CD14-positive monocyte (primary cell): ENCODE results near the gene IL22RA1. TPM values are rescaled to one million over a fixed set of nuclear protein-coding genes. Genes with fewer than 3 reads are reported as not detected.

Experiments
- DNase-seq, 3 donors: peaks; one replicate each; pipeline ENCODE4 v3.0.0-alpha.2; 2011 to 2022
- H2AFZ ChIP-seq: 2 replicates; pipeline ENCODE4 v1.6.0; 2012; ENCODE audit warnings: mild to moderate bottlenecking, low read depth, low read length, inconsistent platforms; ENCODE audit not compliant: insufficient read depth, poor library complexity, severe bottlenecking
- H3K27ac ChIP-seq, 2 donors: 1 replicate in 1 of 2; 2 replicates in 1 of 2; pipeline ENCODE4 v1.5.1; 2012 to 2013; ENCODE audit warnings: low read length in 2 of 2, control low read depth in 1 of 2, inconsistent platforms in 1 of 2, low read depth in 1 of 2, mild to moderate bottlenecking in 1 of 2
- H3K27me3 ChIP-seq, 2 donors: one replicate each; pipeline versions ENCODE4 v1.6.0 to v1.6.1; 2011 to 2013; ENCODE audit warnings: low read length in 2 of 2; ENCODE audit not compliant: control insufficient read depth in 2 of 2, insufficient read depth in 2 of 2
- H3K36me3 ChIP-seq, 2 donors: replicated peaks in 1 of 2; 1 replicate in 1 of 2; 2 replicates in 1 of 2; pipeline versions ENCODE4 v1.5.1 to v1.6.1; 2012 to 2013; ENCODE audit warnings: low read length in 2 of 2, control low read depth in 1 of 2, inconsistent platforms in 1 of 2, mild to moderate bottlenecking in 1 of 2; ENCODE audit not compliant: insufficient read depth in 2 of 2, control insufficient read depth in 1 of 2
- H3K4me1 ChIP-seq, 2 donors: 1 replicate in 1 of 2; 2 replicates in 1 of 2; pipeline versions ENCODE4 v1.5.1 to v1.6.1; 2012 to 2013; ENCODE audit warnings: low read length in 2 of 2, control low read depth in 1 of 2, inconsistent platforms in 1 of 2, mild to moderate bottlenecking in 1 of 2, moderate library complexity in 1 of 2; ENCODE audit not compliant: insufficient read depth in 2 of 2, control insufficient read depth in 1 of 2
- H3K4me2 ChIP-seq: replicated peaks from 2 replicates; pipeline ENCODE3; 2012; ENCODE audit warnings: low read length, moderate library complexity, mild to moderate bottlenecking; ENCODE audit not compliant: poor library complexity, severe bottlenecking; ENCODE audit errors: extremely low read depth
- H3K4me3 ChIP-seq, 3 experiments: fragments of 200-600 bp in 1 of 3; sonication (generic) in 1 of 3; replicated peaks in 1 of 3; 1 replicate in 2 of 3; 2 replicates in 1 of 3; pipeline ENCODE4 v1.5.1; 2011 to 2013; ENCODE audit warnings: low read length in 3 of 3, mild to moderate bottlenecking in 3 of 3, control low read depth in 2 of 3, low read depth in 2 of 3, inconsistent platforms in 1 of 3, moderate library complexity in 1 of 3
- H3K79me2 ChIP-seq: 2 replicates; pipeline ENCODE4 v1.6.0; 2012; ENCODE audit warnings: mild to moderate bottlenecking, control low read depth, inconsistent platforms, low read length, moderate library complexity; ENCODE audit not compliant: insufficient read depth
- H3K9ac ChIP-seq: 2 replicates; pipeline ENCODE4 v1.6.0; 2017; ENCODE audit warnings: low read length, mild to moderate bottlenecking; ENCODE audit not compliant: insufficient read depth, poor library complexity, severe bottlenecking
- H3K9me3 ChIP-seq, 2 donors: replicated peaks in 1 of 2; 1 replicate in 1 of 2; 2 replicates in 1 of 2; pipeline versions ENCODE4 v1.5.1 to v1.6.1; 2012 to 2013; ENCODE audit warnings: low read length in 2 of 2, control low read depth in 1 of 2; ENCODE audit not compliant: control insufficient read depth in 1 of 2, insufficient read depth in 1 of 2
- H4K20me1 ChIP-seq: 2 replicates; pipeline ENCODE4 v1.6.0; 2012; ENCODE audit warnings: mild to moderate bottlenecking, low read length, control low read depth, moderate library complexity; ENCODE audit not compliant: insufficient read depth
- H3K27ac Mint-ChIP-seq, 7 donors: one replicate each; pipeline ENCODE4 v1.8.0; 2020; ENCODE audit warnings: mild to moderate bottlenecking in 7 of 7, mixed read lengths in 7 of 7, moderate library complexity in 6 of 7, inconsistent platforms in 2 of 7
- H3K27me3 Mint-ChIP-seq, 3 donors: one replicate each; pipeline ENCODE4 v1.8.0; 2021 to 2022; ENCODE audit warnings: low read depth in 3 of 3, mild to moderate bottlenecking in 3 of 3, mixed read lengths in 3 of 3, moderate library complexity in 3 of 3, inconsistent platforms in 1 of 3
- H3K36me3 Mint-ChIP-seq, 2 donors: one replicate each; pipeline ENCODE4 v1.8.0; 2020; ENCODE audit warnings: mixed read lengths in 2 of 2, inconsistent platforms in 1 of 2, mild to moderate bottlenecking in 1 of 2
- H3K4me1 Mint-ChIP-seq: one replicate; pipeline ENCODE4 v1.8.0; 2020; ENCODE audit warnings: mild to moderate bottlenecking, mixed read lengths
- H3K4me3 Mint-ChIP-seq, 2 donors: one replicate each; pipeline ENCODE4 v1.8.0; 2020; ENCODE audit warnings: mild to moderate bottlenecking in 2 of 2, mixed read lengths in 2 of 2, moderate library complexity in 1 of 2
- H3K9me3 Mint-ChIP-seq, 7 donors: one replicate each; pipeline ENCODE4 v1.8.0; 2020 to 2022; ENCODE audit warnings: mixed read lengths in 7 of 7, mild to moderate bottlenecking in 6 of 7, moderate library complexity in 6 of 7, inconsistent platforms in 2 of 7
- CTCF ChIP-seq: fragments of 200-600 bp; IDR thresholded peaks from one replicate; pipeline ENCODE4 v1.8.0; 2022; ENCODE audit warnings: antibody characterized with exemption, mild to moderate bottlenecking
- WGBS: methylation state at CpG from one replicate; pipeline ENCODE4 v1.1.5; 2013; ENCODE audit warnings: missing lambda C conversion rate; ENCODE audit not compliant: insufficient coverage; 5-methylcytosine and 5-hydroxymethylcytosine counted together
- intact Hi-C, 2 donors: fragments of 100-400 bp; cut with micrococcal nuclease; formaldehyde crosslinking; loops; one replicate each; pipeline versions ENCODE4 v1.15.0 to v1.15.1; 2023
- polyA plus RNA-seq, 3 donors: library from polyadenylated mRNA; depleted of rRNA in 1 of 3; unstranded in 2 of 3; stranded (reverse) in 1 of 3; fragments of 300-500 nt in 2 of 3; fragments of >200 nt in 1 of 3; fragmentation: Illumina TruSeq in 2 of 3; gene quantifications; 1 replicate in 2 of 3; 2 replicates in 1 of 3; pipeline ENCODE4 v1.2.3, GENCODE V29; 2012 to 2021

IL22RA1 gene
- polyA plus RNA-seq, 3 donors = not detected

- intact Hi-C loops = loop anchor here (5.0 to 10.0 kb wide), 2 partner anchors 318 to 321 kb away; no protein-coding TSS in a partner anchor
- Mint-ChIP-seq H3K36me3 (no peaks in the 10 kb centered on the region), H3K4me1 (peaks cover 7% of the 10 kb centered on the region), H3K27me3 (peaks cover 1 to 8% (median 3%) of the 10 kb centered on the region in 3 donors), H3K4me3 (no peak overlapping the region), H3K9me3 (no peaks in the 10 kb centered on the region), H3K27ac (no peak overlapping the region)
- no peak overlapping the region for H3K4me2 ChIP-seq
- TF ChIP-seq CTCF = no peak
- H3K27ac ChIP-seq = no peak overlapping the region
- peaks cover 2 to 7% of the 10 kb centered on the region in 2 donors for H3K4me1 ChIP-seq
- WGBS = 84% methylated on average over 3 of the region's 5 CpGs
- H3K9me3 ChIP-seq = no peaks in the 10 kb centered on the region
- DNase-seq = no peak
- no peak overlapping the region for H3K9ac ChIP-seq
- H3K36me3 ChIP-seq = no peaks in the 10 kb centered on the region
- no peaks in the 10 kb centered on the region for H3K79me2 ChIP-seq
- H3K4me3 ChIP-seq = no peak overlapping the region
- no peak overlapping the region for H2AFZ ChIP-seq
- no peaks in the 10 kb centered on the region for H3K27me3 ChIP-seq
- H4K20me1 ChIP-seq = no peaks in the 10 kb centered on the region
These were observed 68.7 kb downstream of the IL22RA1 start for GRCh38 chr1:24074196-24074595.

- Mint-ChIP-seq H3K27me3 (peaks cover 3 to 8% (median 5%) of the 10 kb centered on the region in 3 donors), H3K4me3 (peak overlapping the region in 1 of 2 donors; percentile 51), H3K9me3 (peaks cover 0 to 3% (median 0%) of the 10 kb centered on the region in 7 donors), H3K27ac (no peak overlapping the region), H3K4me1 (peaks cover 20% of the 10 kb centered on the region), H3K36me3 (no peaks in the 10 kb centered on the region)
- H3K27ac ChIP-seq = no peak overlapping the region
- 94% methylated on average over 6 of the region's 7 CpGs for WGBS
- H3K9me3 ChIP-seq = no peaks in the 10 kb centered on the region
- H3K4me1 ChIP-seq = peaks cover 3 to 16% of the 10 kb centered on the region in 2 donors
- H4K20me1 ChIP-seq = no peaks in the 10 kb centered on the region
- TF ChIP-seq CTCF = no peak
- H3K27me3 ChIP-seq = no peaks in the 10 kb centered on the region
- intact Hi-C loops = loop anchor here (5.0 to 10.0 kb wide), 2 partner anchors 320 to 323 kb away; no protein-coding TSS in a partner anchor
- no peak overlapping the region for H2AFZ ChIP-seq
- no peak overlapping the region for H3K4me3 ChIP-seq
- no peak for DNase-seq
- no peak overlapping the region for H3K9ac ChIP-seq
- no peak overlapping the region for H3K4me2 ChIP-seq
- no peaks in the 10 kb centered on the region for H3K36me3 ChIP-seq
- H3K79me2 ChIP-seq = no peaks in the 10 kb centered on the region
These were observed 71.0 kb downstream of the IL22RA1 start for GRCh38 chr1:24071941-24072340.
